CD14-positive monocyte (primary cell): ENCODE measurements around the gene BTBD1. TPM values are rescaled to one million over a fixed set of nuclear protein-coding genes. Genes with fewer than 3 reads are reported as not detected.

ENCODE experiments used
- DNase-seq, 3 donors: peaks; one replicate each; pipeline ENCODE4 v3.0.0-alpha.2; 2011 to 2022
- H2AFZ ChIP-seq: 2 replicates; pipeline ENCODE4 v1.6.0; 2012; ENCODE audit warnings: mild to moderate bottlenecking, low read depth, low read length, inconsistent platforms; ENCODE audit not compliant: insufficient read depth, poor library complexity, severe bottlenecking
- H3K27ac ChIP-seq, 2 donors: 1 replicate in 1 of 2; 2 replicates in 1 of 2; pipeline ENCODE4 v1.5.1; 2012 to 2013; ENCODE audit warnings: low read length in 2 of 2, control low read depth in 1 of 2, inconsistent platforms in 1 of 2, low read depth in 1 of 2, mild to moderate bottlenecking in 1 of 2
- H3K27me3 ChIP-seq, 2 donors: one replicate each; pipeline versions ENCODE4 v1.6.0 to v1.6.1; 2011 to 2013; ENCODE audit warnings: low read length in 2 of 2; ENCODE audit not compliant: control insufficient read depth in 2 of 2, insufficient read depth in 2 of 2
- H3K36me3 ChIP-seq, 2 donors: replicated peaks in 1 of 2; 1 replicate in 1 of 2; 2 replicates in 1 of 2; pipeline versions ENCODE4 v1.5.1 to v1.6.1; 2012 to 2013; ENCODE audit warnings: low read length in 2 of 2, control low read depth in 1 of 2, inconsistent platforms in 1 of 2, mild to moderate bottlenecking in 1 of 2; ENCODE audit not compliant: insufficient read depth in 2 of 2, control insufficient read depth in 1 of 2
- H3K4me1 ChIP-seq, 2 donors: 1 replicate in 1 of 2; 2 replicates in 1 of 2; pipeline versions ENCODE4 v1.5.1 to v1.6.1; 2012 to 2013; ENCODE audit warnings: low read length in 2 of 2, control low read depth in 1 of 2, inconsistent platforms in 1 of 2, mild to moderate bottlenecking in 1 of 2, moderate library complexity in 1 of 2; ENCODE audit not compliant: insufficient read depth in 2 of 2, control insufficient read depth in 1 of 2
- H3K4me2 ChIP-seq: replicated peaks from 2 replicates; pipeline ENCODE3; 2012; ENCODE audit warnings: low read length, moderate library complexity, mild to moderate bottlenecking; ENCODE audit not compliant: poor library complexity, severe bottlenecking; ENCODE audit errors: extremely low read depth
- H3K4me3 ChIP-seq, 3 experiments: fragments of 200-600 bp in 1 of 3; sonication (generic) in 1 of 3; replicated peaks in 1 of 3; 1 replicate in 2 of 3; 2 replicates in 1 of 3; pipeline ENCODE4 v1.5.1; 2011 to 2013; ENCODE audit warnings: low read length in 3 of 3, mild to moderate bottlenecking in 3 of 3, control low read depth in 2 of 3, low read depth in 2 of 3, inconsistent platforms in 1 of 3, moderate library complexity in 1 of 3
- H3K79me2 ChIP-seq: 2 replicates; pipeline ENCODE4 v1.6.0; 2012; ENCODE audit warnings: mild to moderate bottlenecking, control low read depth, inconsistent platforms, low read length, moderate library complexity; ENCODE audit not compliant: insufficient read depth
- H3K9ac ChIP-seq: 2 replicates; pipeline ENCODE4 v1.6.0; 2017; ENCODE audit warnings: low read length, mild to moderate bottlenecking; ENCODE audit not compliant: insufficient read depth, poor library complexity, severe bottlenecking
- H3K9me3 ChIP-seq, 2 donors: replicated peaks in 1 of 2; 1 replicate in 1 of 2; 2 replicates in 1 of 2; pipeline versions ENCODE4 v1.5.1 to v1.6.1; 2012 to 2013; ENCODE audit warnings: low read length in 2 of 2, control low read depth in 1 of 2; ENCODE audit not compliant: control insufficient read depth in 1 of 2, insufficient read depth in 1 of 2
- H4K20me1 ChIP-seq: 2 replicates; pipeline ENCODE4 v1.6.0; 2012; ENCODE audit warnings: mild to moderate bottlenecking, low read length, control low read depth, moderate library complexity; ENCODE audit not compliant: insufficient read depth
- H3K27ac Mint-ChIP-seq, 7 donors: one replicate each; pipeline ENCODE4 v1.8.0; 2020; ENCODE audit warnings: mild to moderate bottlenecking in 7 of 7, mixed read lengths in 7 of 7, moderate library complexity in 6 of 7, inconsistent platforms in 2 of 7
- H3K27me3 Mint-ChIP-seq, 3 donors: one replicate each; pipeline ENCODE4 v1.8.0; 2021 to 2022; ENCODE audit warnings: low read depth in 3 of 3, mild to moderate bottlenecking in 3 of 3, mixed read lengths in 3 of 3, moderate library complexity in 3 of 3, inconsistent platforms in 1 of 3
- H3K36me3 Mint-ChIP-seq, 2 donors: one replicate each; pipeline ENCODE4 v1.8.0; 2020; ENCODE audit warnings: mixed read lengths in 2 of 2, inconsistent platforms in 1 of 2, mild to moderate bottlenecking in 1 of 2
- H3K4me1 Mint-ChIP-seq: one replicate; pipeline ENCODE4 v1.8.0; 2020; ENCODE audit warnings: mild to moderate bottlenecking, mixed read lengths
- H3K4me3 Mint-ChIP-seq, 2 donors: one replicate each; pipeline ENCODE4 v1.8.0; 2020; ENCODE audit warnings: mild to moderate bottlenecking in 2 of 2, mixed read lengths in 2 of 2, moderate library complexity in 1 of 2
- H3K9me3 Mint-ChIP-seq, 7 donors: one replicate each; pipeline ENCODE4 v1.8.0; 2020 to 2022; ENCODE audit warnings: mixed read lengths in 7 of 7, mild to moderate bottlenecking in 6 of 7, moderate library complexity in 6 of 7, inconsistent platforms in 2 of 7
- WGBS: methylation state at CpG from one replicate; pipeline ENCODE4 v1.1.5; 2013; ENCODE audit warnings: missing lambda C conversion rate; ENCODE audit not compliant: insufficient coverage; 5-methylcytosine and 5-hydroxymethylcytosine counted together
- intact Hi-C, 2 donors: fragments of 100-400 bp; cut with micrococcal nuclease; formaldehyde crosslinking; loops; one replicate each; pipeline versions ENCODE4 v1.15.0 to v1.15.1; 2023
- polyA plus RNA-seq, 3 donors: library from polyadenylated mRNA; depleted of rRNA in 1 of 3; unstranded in 2 of 3; stranded (reverse) in 1 of 3; fragments of 300-500 nt in 2 of 3; fragments of >200 nt in 1 of 3; fragmentation: Illumina TruSeq in 2 of 3; gene quantifications; 1 replicate in 2 of 3; 2 replicates in 1 of 3; pipeline ENCODE4 v1.2.3, GENCODE V29; 2012 to 2021
- TF ChIP-seq, protein P1 (sequence below): fragments of 200-600 bp; IDR thresholded peaks from one replicate; pipeline ENCODE4 v1.8.0; 2022; ENCODE audit warnings: antibody characterized with exemption, mild to moderate bottlenecking

The BTBD1 gene
- polyA plus RNA-seq, 3 donors = 18.0 to 48.8 (median 37.2) TPM

DNA sequence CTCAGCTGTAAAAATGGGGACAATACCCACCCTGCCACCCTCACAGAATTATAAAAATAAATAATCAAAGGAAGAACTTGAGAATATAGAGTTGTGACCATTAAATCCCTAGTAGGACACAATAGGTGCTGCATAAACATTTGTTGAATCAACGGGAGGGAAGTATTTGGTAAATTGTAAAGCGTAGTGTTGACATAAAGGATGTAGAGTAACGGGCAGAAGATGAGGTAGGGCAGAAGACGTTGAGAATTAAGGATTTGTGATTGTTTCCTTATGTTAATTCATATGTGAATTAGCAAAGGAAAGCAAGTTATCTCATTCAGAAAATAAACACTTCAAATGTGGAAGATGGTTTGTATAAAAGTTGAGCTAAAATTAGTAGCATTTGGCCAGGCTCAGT lies 73.9 kb downstream of the BTBD1 start:
- Mint-ChIP-seq H3K27me3 (no peaks in the 10 kb centered on the region), H3K27ac (no peak overlapping the region), H3K9me3 (no peaks in the 10 kb centered on the region), H3K4me1 (no peaks in the 10 kb centered on the region), H3K4me3 (no peak overlapping the region), H3K36me3 (peaks cover 23 to 32% of the 10 kb centered on the region in 2 donors)
- Histone ChIP-seq H3K4me3 (no peak overlapping the region), H4K20me1 (peaks cover 5% of the 10 kb centered on the region), H3K9ac (no peak overlapping the region), H3K4me2 (no peak overlapping the region), H3K79me2 (no peaks in the 10 kb centered on the region), H3K27ac (no peak overlapping the region), H3K36me3 (peaks cover 19 to 33% of the 10 kb centered on the region in 2 donors), H3K27me3 (no peaks in the 10 kb centered on the region), H2AFZ (no peak overlapping the region), H3K9me3 (no peaks in the 10 kb centered on the region), H3K4me1 (no peaks in the 10 kb centered on the region)
- TF ChIP-seq, protein P1, sequence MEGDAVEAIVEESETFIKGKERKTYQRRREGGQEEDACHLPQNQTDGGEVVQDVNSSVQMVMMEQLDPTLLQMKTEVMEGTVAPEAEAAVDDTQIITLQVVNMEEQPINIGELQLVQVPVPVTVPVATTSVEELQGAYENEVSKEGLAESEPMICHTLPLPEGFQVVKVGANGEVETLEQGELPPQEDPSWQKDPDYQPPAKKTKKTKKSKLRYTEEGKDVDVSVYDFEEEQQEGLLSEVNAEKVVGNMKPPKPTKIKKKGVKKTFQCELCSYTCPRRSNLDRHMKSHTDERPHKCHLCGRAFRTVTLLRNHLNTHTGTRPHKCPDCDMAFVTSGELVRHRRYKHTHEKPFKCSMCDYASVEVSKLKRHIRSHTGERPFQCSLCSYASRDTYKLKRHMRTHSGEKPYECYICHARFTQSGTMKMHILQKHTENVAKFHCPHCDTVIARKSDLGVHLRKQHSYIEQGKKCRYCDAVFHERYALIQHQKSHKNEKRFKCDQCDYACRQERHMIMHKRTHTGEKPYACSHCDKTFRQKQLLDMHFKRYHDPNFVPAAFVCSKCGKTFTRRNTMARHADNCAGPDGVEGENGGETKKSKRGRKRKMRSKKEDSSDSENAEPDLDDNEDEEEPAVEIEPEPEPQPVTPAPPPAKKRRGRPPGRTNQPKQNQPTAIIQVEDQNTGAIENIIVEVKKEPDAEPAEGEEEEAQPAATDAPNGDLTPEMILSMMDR = no peak
- no peak for DNase-seq
- 86% methylated on average over 1 of the region's 4 CpGs for WGBS
- intact Hi-C loops = no loop called here

DNA sequence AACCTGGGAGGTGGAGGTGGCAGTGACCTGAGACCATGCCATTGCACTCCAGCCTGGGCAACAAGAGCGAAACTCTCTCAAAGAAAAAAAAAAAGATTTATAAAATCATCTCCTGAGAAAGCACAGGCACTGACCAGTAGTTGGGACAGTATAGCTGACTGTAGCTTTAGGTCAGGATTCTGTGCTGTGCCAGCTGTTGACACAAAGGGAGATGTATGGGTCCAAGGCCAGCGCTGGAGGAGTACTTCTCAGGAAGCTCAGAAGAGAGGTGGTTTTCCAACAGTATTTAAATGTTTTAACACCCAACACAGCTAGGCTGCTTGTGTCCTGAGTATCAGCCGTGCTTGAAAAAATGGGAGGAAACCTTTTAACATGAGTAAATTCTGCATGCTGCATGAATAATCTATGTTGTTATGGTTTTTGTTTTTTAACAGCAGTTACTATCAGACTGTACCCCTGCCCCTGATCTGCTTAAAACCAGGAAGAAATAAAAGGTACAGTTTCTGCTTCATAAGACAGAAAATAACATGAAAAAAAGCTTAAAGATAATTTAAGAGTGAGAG lies 74.5 kb downstream of the BTBD1 start:
- H3K36me3 ChIP-seq = peaks cover 25 to 36% of the 10 kb centered on the region in 2 donors
- no peak for DNase-seq
- no peaks in the 10 kb centered on the region for H3K27me3 ChIP-seq
- H3K9me3 ChIP-seq = no peaks in the 10 kb centered on the region
- peaks cover 1% of the 10 kb centered on the region for H3K79me2 ChIP-seq
- Mint-ChIP-seq H3K9me3 (no peaks in the 10 kb centered on the region), H3K36me3 (peaks cover 27 to 39% of the 10 kb centered on the region in 2 donors), H3K4me3 (no peak overlapping the region), H3K27ac (no peak overlapping the region), H3K27me3 (no peaks in the 10 kb centered on the region), H3K4me1 (no peaks in the 10 kb centered on the region)
- TF ChIP-seq, protein P1 = no peak
- H3K4me1 ChIP-seq = no peaks in the 10 kb centered on the region
- H3K9ac ChIP-seq = no peak overlapping the region
- no CpG with 5 or more reads among the region's 3 CpGs for WGBS
- peaks cover 5% of the 10 kb centered on the region for H4K20me1 ChIP-seq
- no peak overlapping the region for H3K4me3 ChIP-seq
- H3K27ac ChIP-seq = no peak overlapping the region
- no peak overlapping the region for H3K4me2 ChIP-seq
- intact Hi-C loops = no loop called here
- no peak overlapping the region for H2AFZ ChIP-seq
